Peyer's patch (tissue), 4 donors: ENCODE data around the gene LRFN5. TPM values are rescaled to one million over a fixed set of nuclear protein-coding genes. Genes with fewer than 3 reads are reported as not detected.

Experiments
- DNase-seq, 3 donors: peaks; one replicate each; pipeline ENCODE4 v3.0.0-alpha.2; 2017 to 2019
- H3K27ac ChIP-seq, 4 donors: fragments of 200-600 bp; sonication (generic); one replicate each; pipeline ENCODE4 v1.5.1; 2016 to 2019
- H3K27me3 ChIP-seq, 2 donors: fragments of 200-600 bp; sonication (generic); one replicate each; pipeline ENCODE4 v1.5.1; 2019
- H3K36me3 ChIP-seq, 3 donors: fragments of 200-600 bp; sonication (generic); one replicate each; pipeline ENCODE4 v1.5.1; 2016 to 2019
- H3K4me1 ChIP-seq, 4 donors: fragments of 200-600 bp; sonication (generic); one replicate each; pipeline ENCODE4 v1.5.1; 2016 to 2019
- H3K4me3 ChIP-seq, 4 donors: fragments of 200-600 bp; sonication (generic); 1 replicate in 3 of 4; 2 replicates in 1 of 4; pipeline ENCODE4 v1.5.1; 2016 to 2019; ENCODE audit warnings: mild to moderate bottlenecking in 1 of 4
- H3K9me3 ChIP-seq, 4 donors: fragments of 200-600 bp; sonication (generic); one replicate each; pipeline ENCODE4 v1.5.1; 2016 to 2019; ENCODE audit warnings: mild to moderate bottlenecking in 1 of 4
- POLR2A ChIP-seq, 2 donors: fragments of 450-650 bp; IDR thresholded peaks; one replicate each; pipeline ENCODE4 v1.5.1; 2017; ENCODE audit warnings: antibody characterized with exemption in 2 of 2, mild to moderate bottlenecking in 2 of 2, moderate library complexity in 2 of 2
- total RNA-seq, 4 donors: library from RNA; depleted of rRNA; stranded (reverse); fragments of >200 nt; gene quantifications; one replicate each; pipeline ENCODE4 v1.1.0, GENCODE V29; 2016
- TF ChIP-seq, protein P1 (sequence below), 6 experiments: fragments of 450-650 bp in 4 of 6; fragments of 200-600 bp in 2 of 6; sonication (generic) in 1 of 6; IDR thresholded peaks; one replicate each; pipeline ENCODE4 v1.5.1; 2017 to 2019; ENCODE audit warnings: antibody characterized with exemption in 6 of 6, mild to moderate bottlenecking in 3 of 6, moderate library complexity in 1 of 6

LRFN5 gene
- total RNA-seq, 4 donors from 2014 or later = 0.67 to 2.5 (median 1.7) TPM; not detected in 1

- no peak for TF ChIP-seq POLR2A (IDR thresholded peaks at IDR 0.05)
- TF ChIP-seq, protein P1, sequence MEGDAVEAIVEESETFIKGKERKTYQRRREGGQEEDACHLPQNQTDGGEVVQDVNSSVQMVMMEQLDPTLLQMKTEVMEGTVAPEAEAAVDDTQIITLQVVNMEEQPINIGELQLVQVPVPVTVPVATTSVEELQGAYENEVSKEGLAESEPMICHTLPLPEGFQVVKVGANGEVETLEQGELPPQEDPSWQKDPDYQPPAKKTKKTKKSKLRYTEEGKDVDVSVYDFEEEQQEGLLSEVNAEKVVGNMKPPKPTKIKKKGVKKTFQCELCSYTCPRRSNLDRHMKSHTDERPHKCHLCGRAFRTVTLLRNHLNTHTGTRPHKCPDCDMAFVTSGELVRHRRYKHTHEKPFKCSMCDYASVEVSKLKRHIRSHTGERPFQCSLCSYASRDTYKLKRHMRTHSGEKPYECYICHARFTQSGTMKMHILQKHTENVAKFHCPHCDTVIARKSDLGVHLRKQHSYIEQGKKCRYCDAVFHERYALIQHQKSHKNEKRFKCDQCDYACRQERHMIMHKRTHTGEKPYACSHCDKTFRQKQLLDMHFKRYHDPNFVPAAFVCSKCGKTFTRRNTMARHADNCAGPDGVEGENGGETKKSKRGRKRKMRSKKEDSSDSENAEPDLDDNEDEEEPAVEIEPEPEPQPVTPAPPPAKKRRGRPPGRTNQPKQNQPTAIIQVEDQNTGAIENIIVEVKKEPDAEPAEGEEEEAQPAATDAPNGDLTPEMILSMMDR (IDR thresholded peaks at IDR 0.05) = no peak
- no peak for DNase-seq
- Histone ChIP-seq H3K36me3 (no peaks in the 10 kb centered on the region), H3K4me1 (no peaks in the 10 kb centered on the region), H3K27me3 (no peaks in the 10 kb centered on the region), H3K9me3 (no peaks in the 10 kb centered on the region), H3K27ac (no peak overlapping the region), H3K4me3 (no peak overlapping the region)
These were observed 36.1 kb downstream of the LRFN5 start for GRCh38 chr14:41642789-41643188.

GRCh38 chr14:41644606-41645005, 37.9 kb downstream of the LRFN5 start:
- no peaks in the 10 kb centered on the region for H3K9me3 ChIP-seq
- DNase-seq = no peak
- H3K4me3 ChIP-seq = no peak overlapping the region
- TF ChIP-seq, protein P1 (IDR thresholded peaks at IDR 0.05) = no peak
- no peak for TF ChIP-seq POLR2A (IDR thresholded peaks at IDR 0.05)
- no peaks in the 10 kb centered on the region for H3K27me3 ChIP-seq
- H3K36me3 ChIP-seq = no peaks in the 10 kb centered on the region
- no peaks in the 10 kb centered on the region for H3K4me1 ChIP-seq
- H3K27ac ChIP-seq = no peak overlapping the region

DNA sequence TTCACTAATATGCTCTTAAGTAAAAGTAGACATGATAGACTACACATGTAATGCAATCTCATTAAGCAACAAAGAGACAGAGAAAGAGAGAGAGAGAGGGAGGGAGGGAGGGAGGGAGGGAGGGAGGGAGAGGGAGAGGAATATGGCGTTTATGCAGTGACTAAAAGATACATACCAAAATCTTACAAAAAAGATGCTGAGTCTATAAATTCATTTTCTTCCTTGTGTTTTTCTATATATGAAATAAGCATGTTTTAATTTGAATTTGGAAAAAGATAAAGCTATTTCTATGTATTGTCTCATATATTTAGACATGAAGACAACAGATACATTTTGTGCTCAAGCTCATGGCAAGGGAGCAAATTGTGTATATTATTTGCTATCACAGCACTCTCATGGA, 44.1 kb downstream of the LRFN5 start:
- Histone ChIP-seq H3K4me1 (no peaks in the 10 kb centered on the region), H3K9me3 (no peaks in the 10 kb centered on the region), H3K27ac (no peak overlapping the region), H3K36me3 (no peaks in the 10 kb centered on the region), H3K27me3 (no peaks in the 10 kb centered on the region), H3K4me3 (no peak overlapping the region)
- TF ChIP-seq, protein P1 (IDR thresholded peaks at IDR 0.05) = no peak
- TF ChIP-seq POLR2A (IDR thresholded peaks at IDR 0.05) = no peak
- DNase-seq = no peak

DNA sequence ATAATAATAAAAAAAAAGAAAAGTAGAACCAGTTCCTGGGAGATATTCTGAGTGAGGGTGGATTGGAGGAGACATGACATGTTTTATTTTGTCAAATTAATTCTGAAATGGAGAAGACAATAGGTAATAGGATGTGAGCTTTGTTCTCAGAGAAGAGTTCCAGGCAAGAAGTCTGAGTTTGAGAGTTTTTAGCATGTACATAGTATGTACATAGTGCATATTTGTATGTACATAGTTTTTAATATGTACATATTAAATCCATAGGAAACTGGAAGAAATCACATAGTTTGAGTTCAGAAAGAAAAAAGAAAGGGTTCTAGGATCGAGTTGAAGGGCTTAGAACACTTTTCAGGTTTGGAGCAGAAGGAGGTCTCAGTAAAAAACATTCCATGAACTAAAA, 47.5 kb downstream of the LRFN5 start:
- H3K27me3 ChIP-seq = no peaks in the 10 kb centered on the region
- H3K27ac ChIP-seq = no peak overlapping the region
- H3K36me3 ChIP-seq = no peaks in the 10 kb centered on the region
- no peak for TF ChIP-seq POLR2A (IDR thresholded peaks at IDR 0.05)
- TF ChIP-seq, protein P1 (IDR thresholded peaks at IDR 0.05) = no peak
- no peaks in the 10 kb centered on the region for H3K4me1 ChIP-seq
- H3K4me3 ChIP-seq = no peak overlapping the region
- no peak for DNase-seq
- H3K9me3 ChIP-seq = no peaks in the 10 kb centered on the region

DNA sequence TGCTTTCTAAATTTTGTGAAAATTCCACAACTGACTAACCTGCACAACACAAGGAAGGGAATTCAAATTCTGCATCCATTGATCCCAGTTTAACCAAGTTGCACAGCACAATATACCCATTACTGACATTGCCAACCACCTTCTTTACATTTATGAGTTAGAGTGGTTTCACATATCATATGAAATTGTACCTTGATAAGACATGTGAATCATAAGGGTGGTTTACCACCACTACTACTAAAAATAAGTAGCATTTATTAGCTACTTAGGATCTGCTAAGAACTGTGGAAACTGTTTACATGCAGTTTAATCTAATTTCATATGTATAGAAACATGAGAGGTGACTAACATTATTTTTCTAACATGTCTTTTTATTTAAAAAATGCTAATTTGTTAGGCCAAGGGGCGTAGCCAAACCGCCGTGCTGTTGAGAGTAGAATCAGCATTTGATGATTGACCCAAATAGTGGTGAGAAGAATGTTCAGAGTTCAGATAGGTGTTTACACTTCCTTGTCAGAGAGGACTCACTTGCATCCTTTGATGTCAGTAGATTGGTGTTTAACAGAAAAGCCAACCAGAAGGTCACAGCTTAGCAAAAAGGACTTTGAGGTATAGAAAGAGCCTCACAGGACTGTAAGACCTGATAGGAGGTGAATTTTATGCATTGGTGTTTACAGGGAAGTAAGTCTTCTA, 56.2 kb downstream of the LRFN5 start:
- TF ChIP-seq, protein P1 (IDR thresholded peaks at IDR 0.05) = no peak
- no peak for TF ChIP-seq POLR2A (IDR thresholded peaks at IDR 0.05)
- H3K27me3 ChIP-seq = no peaks in the 10 kb centered on the region

More for the DNA sequence above, 56.2 kb downstream of the LRFN5 start:
- Histone ChIP-seq H3K9me3 (no peaks in the 10 kb centered on the region), H3K4me1 (no peaks in the 10 kb centered on the region), H3K36me3 (no peaks in the 10 kb centered on the region), H3K27ac (no peak overlapping the region), H3K4me3 (no peak overlapping the region)
- no peak for DNase-seq
